Anterior cingulate cortex (tissue), 58 donors: ENCODE data around the gene REXO4.

ENCODE experiments used
- DNase-seq, 58 donors: peaks; one replicate each; lab custom pipeline; 2025; lab: John Stamatoyannopoulos, UW

REXO4 gene

GRCh38 chr9:133372144-133372543 lies 45.7 kb downstream of the REXO4 start:
- DNase-seq: no peak

DNA sequence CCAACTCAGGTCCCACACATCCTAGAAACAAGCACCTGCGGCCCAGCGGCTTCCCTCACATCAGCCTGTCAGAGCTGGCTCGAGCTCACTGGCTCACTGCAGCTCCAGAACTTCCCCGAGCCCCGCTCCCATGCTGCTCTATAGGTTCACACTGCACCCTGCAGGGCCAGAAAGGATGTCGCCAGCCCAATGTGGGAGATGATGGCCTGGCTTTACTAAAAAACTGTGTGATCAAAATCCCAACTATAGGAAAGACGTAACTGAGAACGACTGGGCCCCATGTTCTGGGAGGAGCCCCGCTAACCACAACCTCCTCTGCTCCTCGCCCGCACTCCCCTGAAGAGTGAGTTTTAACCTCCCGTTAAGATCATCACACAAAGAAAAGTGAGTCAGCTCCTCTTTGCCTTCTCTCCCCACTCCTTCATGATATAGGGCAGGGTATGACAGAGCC lies 46.5 kb downstream of the REXO4 start:
- DNase-seq: peak in 1 of 58 donors; percentile 53

DNA sequence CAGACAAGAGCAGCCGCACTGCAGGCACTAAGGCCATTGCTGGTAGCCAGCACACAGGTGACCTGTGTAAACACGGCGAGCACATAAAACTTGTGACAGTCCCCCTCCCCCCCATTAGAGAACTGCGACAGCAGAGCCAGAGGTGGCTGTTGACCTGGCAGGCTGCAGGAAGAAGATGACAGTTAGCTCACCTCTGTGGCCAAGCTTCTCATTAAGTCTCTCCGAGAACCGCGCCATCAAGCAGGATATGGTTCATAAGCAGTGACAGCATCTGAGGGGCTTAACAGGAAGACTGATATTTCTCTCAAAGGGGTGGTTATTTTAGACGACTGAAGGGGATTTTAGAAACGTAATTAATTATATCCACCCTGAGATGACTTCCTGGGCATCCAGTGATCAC lies 47.1 kb downstream of the REXO4 start:
- no peak for DNase-seq

DNA sequence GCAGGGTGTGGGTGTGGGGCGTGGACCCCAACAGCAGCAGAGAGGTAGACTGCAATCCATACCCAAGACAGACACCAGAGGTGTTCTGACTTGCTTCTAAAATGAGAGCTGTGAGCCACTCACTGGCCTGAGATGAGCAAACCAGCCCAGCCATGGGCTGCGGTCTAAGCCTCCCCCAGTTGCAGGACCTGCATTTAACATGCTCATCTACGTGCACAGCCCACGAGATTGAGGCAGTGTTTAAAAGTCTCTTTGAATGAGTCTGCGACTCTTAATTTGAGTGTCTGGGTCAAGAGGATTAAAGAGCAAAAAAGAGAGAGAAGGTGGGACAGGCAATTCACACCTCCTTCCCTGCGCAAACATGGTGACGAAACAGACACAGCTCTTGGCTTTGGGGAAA lies 47.9 kb downstream of the REXO4 start:
- no peak for DNase-seq

- no peak for DNase-seq
Observed at GRCh38 chr9:133369422-133369821, 48.4 kb downstream of the REXO4 start.

- no peak for DNase-seq
Observed at GRCh38 chr9:133368249-133368881, 49.4 kb downstream of the REXO4 start.

DNA sequence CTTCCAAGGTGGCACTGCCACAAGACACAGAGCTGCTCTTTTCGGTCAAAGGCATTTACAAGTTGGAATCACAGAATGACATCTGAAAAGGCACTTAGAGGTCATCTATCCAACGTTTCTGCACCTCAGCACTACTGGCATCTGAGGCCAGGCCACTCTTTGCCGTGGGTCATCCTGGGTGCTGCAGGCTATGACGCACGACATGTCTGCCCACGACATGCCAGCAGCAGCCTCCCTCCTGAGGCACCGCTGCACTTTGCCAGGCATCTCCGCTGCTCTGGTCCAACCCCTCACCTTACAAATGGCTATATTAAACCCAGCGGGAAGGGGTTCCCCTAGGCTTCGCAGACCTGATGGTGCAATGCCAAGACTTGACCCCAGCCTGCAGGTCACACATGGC lies 50.0 kb downstream of the REXO4 start:
- DNase-seq: no peak

DNA sequence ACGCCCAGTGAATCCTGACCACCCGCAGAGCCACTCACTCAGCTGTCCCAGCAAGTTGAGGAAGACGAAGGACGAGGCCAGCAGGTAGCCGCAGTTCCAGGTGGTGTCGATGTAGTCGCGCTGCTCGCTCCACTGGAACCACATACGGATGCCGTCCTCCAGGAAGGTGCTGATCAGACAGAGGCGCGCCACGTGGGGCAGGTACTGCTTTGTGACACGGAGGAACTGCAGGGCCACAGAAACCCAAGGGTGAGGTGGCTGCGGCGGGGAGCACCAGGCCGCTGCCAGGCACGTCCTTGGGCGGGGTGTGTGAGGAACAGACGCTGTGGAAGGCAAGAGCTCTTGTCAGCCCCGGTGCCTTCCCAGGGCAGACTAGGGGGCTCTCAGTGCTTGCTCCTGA lies 50.6 kb downstream of the REXO4 start:
- DNase-seq: no peak

DNA sequence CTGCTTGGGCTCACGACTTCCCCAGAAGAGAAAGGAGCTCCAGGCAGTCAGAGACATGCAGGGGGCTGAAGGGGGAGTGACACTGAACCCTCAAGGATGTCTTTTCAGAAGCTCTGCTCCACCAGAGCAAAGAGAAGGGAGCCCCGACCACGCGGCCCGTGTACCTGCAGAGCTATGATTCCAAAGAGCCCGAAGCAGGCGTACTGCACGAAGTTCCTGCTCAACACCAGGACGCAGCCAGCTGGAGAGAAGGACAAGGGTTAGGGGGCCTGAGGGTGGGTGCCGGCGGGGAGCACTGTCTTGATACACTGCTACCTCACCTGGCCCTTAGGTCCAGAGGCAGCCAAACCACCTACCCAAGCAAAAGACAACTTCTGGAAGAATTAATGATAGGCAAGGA lies 51.4 kb downstream of the REXO4 start:
- DNase-seq: no peak

DNA sequence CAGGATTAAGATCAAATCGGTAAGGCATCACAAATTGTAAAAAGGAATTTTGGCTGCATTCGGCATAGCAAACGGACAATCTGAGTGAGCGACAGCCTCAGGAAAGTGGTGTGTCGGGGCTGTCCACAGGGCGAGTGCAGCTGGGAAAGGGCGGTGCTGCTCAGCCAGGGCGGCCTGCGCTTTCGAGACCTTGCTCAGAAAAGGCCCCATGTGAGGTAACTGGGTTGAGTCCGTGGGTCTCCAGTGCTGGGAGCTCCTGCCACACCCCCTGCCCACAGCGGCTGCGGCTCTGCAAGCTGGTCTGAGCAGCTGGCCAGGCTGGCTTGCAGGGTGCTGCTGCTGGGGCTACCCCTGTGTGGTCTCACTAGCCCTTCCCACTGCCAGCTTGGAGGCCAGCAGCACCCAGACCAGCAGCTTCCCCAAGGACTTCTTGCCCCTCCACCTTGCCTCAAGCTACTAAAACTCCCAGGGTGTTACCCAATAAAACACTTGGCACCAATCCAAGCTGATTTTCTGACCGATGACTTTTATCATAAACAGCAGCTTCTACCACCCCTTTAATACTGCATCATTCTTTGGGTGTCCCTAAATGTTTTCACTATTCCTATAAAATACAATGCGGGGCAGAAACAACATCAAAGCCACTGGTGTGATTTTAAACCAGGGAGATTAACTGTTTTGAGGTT lies 55.3 kb downstream of the REXO4 start:
- DNase-seq: no peak

DNA sequence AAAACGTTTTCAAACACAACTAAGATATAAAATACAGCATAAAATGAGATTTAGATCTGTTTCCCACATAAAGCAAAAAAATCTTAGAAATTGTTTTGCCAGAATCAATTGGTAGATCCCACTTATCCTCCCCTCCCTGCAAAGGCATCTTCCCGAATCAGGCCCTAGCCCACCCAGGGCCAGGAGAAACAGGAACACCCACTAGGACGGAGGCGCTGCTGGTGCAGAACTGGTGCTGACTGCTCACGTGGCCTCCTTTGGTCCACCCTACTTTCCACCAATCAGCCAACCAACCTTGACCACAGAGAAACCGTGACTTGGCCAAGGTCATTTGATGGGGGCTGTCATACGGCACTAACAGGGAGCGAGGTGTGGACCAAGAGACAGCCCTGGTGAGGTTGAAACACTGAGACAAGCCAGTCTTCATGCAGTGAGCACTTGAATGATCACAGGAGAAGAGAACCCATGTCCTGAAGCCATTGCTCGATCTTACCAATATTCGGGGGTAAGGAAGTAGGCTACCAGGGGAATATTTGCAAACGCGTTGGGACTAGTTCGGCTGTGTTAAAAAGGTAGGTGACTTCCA lies 56.2 kb downstream of the REXO4 start:
- no peak for DNase-seq

GRCh38 chr9:133360400-133361393 lies 57.1 kb downstream of the REXO4 start:
- DNase-seq: no peak

- peak in 7 of 58 donors; percentile 12 to 50 (median 25) for DNase-seq
Observed at GRCh38 chr9:133359399-133360175, 58.2 kb downstream of the REXO4 start.

DNA sequence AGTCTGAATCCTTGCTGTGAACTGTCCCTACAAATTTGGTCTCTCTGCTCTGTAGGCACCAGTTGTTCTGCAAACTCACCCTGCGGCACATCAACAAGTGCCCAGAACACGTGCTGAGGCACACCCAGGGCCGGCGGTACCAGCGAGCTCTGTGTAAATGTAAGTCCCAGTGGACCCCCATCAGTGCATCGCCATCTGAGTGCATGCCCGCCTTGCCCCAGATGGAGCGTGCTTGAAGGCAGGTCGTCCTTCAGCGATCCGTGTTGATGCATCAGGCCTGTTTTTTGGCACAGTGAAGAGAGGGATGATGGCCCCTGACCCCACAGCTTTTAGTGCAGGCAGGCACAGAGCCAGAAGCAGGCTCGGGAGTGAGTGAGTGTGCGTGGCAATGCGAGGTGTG lies 60.2 kb downstream of the REXO4 start:
- DNase-seq: no peak

- DNase-seq: peak in 57 of 58 donors; percentile 9 to 91 (median 74)
Observed at GRCh38 chr9:133356391-133357091, 61.3 kb downstream of the REXO4 start, which contains the start of the genes SURF1 and SURF2. TSS of gene SURF1 (minus strand) at chr9:133356487. CDS start at chr9:133356453, 34 bp downstream. TSS of gene SURF2 (plus strand) at chr9:133356550. CDS start at chr9:133356593, 43 bp downstream.
